AG04450 (cell line): ENCODE data around the gene CPZ. TPM values are rescaled to one million over a fixed set of nuclear protein-coding genes. Genes with fewer than 3 reads are reported as not detected.

Experiments
- CTCF ChIA-PET: fragments of 300-600, 350-600 bp; formaldehyde crosslinking; extraction: SDS; loops from one replicate; lab custom pipeline; 2022; ENCODE audit warnings: antibody characterized with exemption, inconsistent platforms; lab: Charles Lee
- POLR2A ChIA-PET: fragments of 350-600 bp; formaldehyde crosslinking; extraction: SDS; loops from one replicate; lab custom pipeline; 2021; ENCODE audit warnings: antibody characterized with exemption, inconsistent platforms; lab: Yijun Ruan, JAX
- DNase-seq: peaks from one replicate; pipeline ENCODE4 v3.0.0-alpha.2; 2011; ENCODE audit warnings: low read depth, low spot score
- H3K27ac ChIP-seq: one replicate; pipeline ENCODE4 v1.5.1; 2012; ENCODE audit warnings: low read depth, low read length, control low read depth
- H3K27me3 ChIP-seq: one replicate; pipeline ENCODE4 v1.6.0; 2012; ENCODE audit warnings: low read length; ENCODE audit not compliant: control insufficient read depth, insufficient read depth
- H3K4me3 ChIP-seq: 2 replicates; pipeline ENCODE4 v1.5.1; 2011; ENCODE audit warnings: mild to moderate bottlenecking, low read depth, low read length, control low read depth
- H3K9me3 ChIP-seq: 2 replicates; pipeline ENCODE4 v1.5.1; 2012; ENCODE audit warnings: low read length; ENCODE audit not compliant: control insufficient read depth, insufficient read depth
- CTCF ChIP-seq: IDR thresholded peaks from 2 replicates; pipeline ENCODE4 v1.5.1; 2011; ENCODE audit warnings: low read depth, low read length, control low read depth, inconsistent platforms
- polyA plus RNA-seq: library from polyadenylated mRNA; depleted of rRNA; stranded (reverse); fragments of >200 nt; gene quantifications from 2 replicates; pipeline ENCODE4 v1.2.3, GENCODE V29; 2011

Gene CPZ
- polyA plus RNA-seq, 1 experiment = 6.4 TPM

GRCh38 chr4:8615366-8615765 is 22.8 kb downstream of the CPZ start:
- Histone ChIP-seq H3K27ac (no peak overlapping the region), H3K9me3 (no peaks in the 10 kb centered on the region; the same call in 1 of the 2 replicates), H3K4me3 (no peak overlapping the region), H3K27me3 (peaks cover 3% of the 10 kb centered on the region)
- TF ChIP-seq CTCF = no peak
- ChIA-PET CTCF (no interaction called here), POLR2A (no interaction called here)
- DNase-seq = no peak

GRCh38 chr4:8615921-8616787 is 23.6 kb downstream of the CPZ start:
- no peaks in the 10 kb centered on the region; the same call in 1 of the 2 replicates for H3K9me3 ChIP-seq
- peaks cover 3% of the 10 kb centered on the region for H3K27me3 ChIP-seq
- no peak overlapping the region for H3K27ac ChIP-seq
- no peak overlapping the region for H3K4me3 ChIP-seq
- CTCF ChIA-PET = no interaction called here
- POLR2A ChIA-PET = no interaction called here
- DNase-seq = no peak
- TF ChIP-seq CTCF = no peak

- no peak for DNase-seq
- Histone ChIP-seq H3K27ac (no peak overlapping the region), H3K27me3 (peaks cover 3% of the 10 kb centered on the region), H3K4me3 (no peak overlapping the region), H3K9me3 (no peaks in the 10 kb centered on the region; the same call in 1 of the 2 replicates)
- POLR2A ChIA-PET = no interaction called here
- CTCF ChIA-PET = no interaction called here
- no peak for TF ChIP-seq CTCF
Observed at GRCh38 chr4:8616831-8617230, 24.3 kb downstream of the CPZ start.

GRCh38 chr4:8617486-8618040 is 25.0 kb downstream of the CPZ start:
- CTCF ChIA-PET = no interaction called here
- no peak for DNase-seq
- H3K27me3 ChIP-seq = peaks cover 2% of the 10 kb centered on the region
- no peak overlapping the region for H3K27ac ChIP-seq
- no peak overlapping the region for H3K4me3 ChIP-seq
- POLR2A ChIA-PET = no interaction called here
- no peak for TF ChIP-seq CTCF
- no peaks in the 10 kb centered on the region; the same call in 1 of the 2 replicates for H3K9me3 ChIP-seq

GRCh38 chr4:8618421-8618820 is 25.9 kb downstream of the CPZ start:
- no peaks in the 10 kb centered on the region; the same call in 1 of the 2 replicates for H3K9me3 ChIP-seq
- ChIA-PET CTCF (interaction anchor here (1.1 kb wide), 1 partner anchor 151 kb away, joined by 3 read pairs; no protein-coding TSS in a partner anchor), POLR2A (no interaction called here)
- no peaks in the 10 kb centered on the region for H3K27me3 ChIP-seq
- H3K27ac ChIP-seq = no peak overlapping the region
- no peak for DNase-seq
- TF ChIP-seq CTCF = no peak
- no peak overlapping the region for H3K4me3 ChIP-seq
